DND-41 (cell line): ENCODE data around the gene MAMLD1.

Experiments used
- ATAC-seq: fragments of 200-7000 bp; cut with Tn5 transposase; 3 replicates; pipeline ENCODE4 v1.9.1; 2021; ENCODE audit warnings: low read depth; ENCODE audit not compliant: insufficient read depth
- DNase-seq: peaks from one replicate; pipeline ENCODE4 v3.0.0-alpha.2; 2020
- H2AFZ ChIP-seq: 2 replicates; pipeline ENCODE4 v1.6.0; 2012; ENCODE audit warnings: low read depth, low read length
- H3K27ac ChIP-seq: 2 replicates; pipeline ENCODE4 v1.5.1; 2012; ENCODE audit warnings: low read length, inconsistent platforms
- H3K27me3 ChIP-seq: fragments of 200-600 bp; sonication (generic); 2 replicates; pipeline ENCODE4 v1.6.0; 2012; ENCODE audit warnings: low read length, mild to moderate bottlenecking, inconsistent platforms; ENCODE audit not compliant: insufficient read depth, poor library complexity
- H3K36me3 ChIP-seq: 2 replicates; pipeline ENCODE4 v1.5.1; 2012; ENCODE audit warnings: low read length, inconsistent platforms; ENCODE audit not compliant: insufficient read depth
- H3K4me1 ChIP-seq: 2 replicates; pipeline ENCODE4 v1.5.1; 2012; ENCODE audit warnings: mild to moderate bottlenecking, low read length; ENCODE audit not compliant: insufficient read depth
- H3K4me2 ChIP-seq: 2 replicates; pipeline ENCODE4 v1.6.0; 2012; ENCODE audit warnings: mild to moderate bottlenecking, moderate library complexity, low read length, inconsistent platforms; ENCODE audit not compliant: insufficient read depth
- H3K4me3 ChIP-seq, 2 experiments: fragments of 200-600 bp in 1 of 2; shearing (Covaris generic) in 1 of 2; 2 replicates each; pipeline ENCODE4 v1.5.1; 2012 to 2016; ENCODE audit warnings: inconsistent platforms in 2 of 2, low read length in 2 of 2, mild to moderate bottlenecking in 2 of 2, low read depth in 1 of 2, moderate library complexity in 1 of 2
- H3K79me2 ChIP-seq: 2 replicates; pipeline ENCODE4 v1.6.0; 2012; ENCODE audit warnings: low read length, inconsistent platforms; ENCODE audit not compliant: insufficient read depth
- H3K9ac ChIP-seq: 2 replicates; pipeline ENCODE4 v1.6.0; 2012; ENCODE audit warnings: low read depth, mild to moderate bottlenecking, inconsistent platforms, low read length, moderate library complexity
- H3K9me3 ChIP-seq: 2 replicates; pipeline ENCODE4 v1.5.1; 2012; ENCODE audit warnings: low read length, moderate library complexity, mild to moderate bottlenecking, inconsistent platforms; ENCODE audit not compliant: insufficient read depth, severe bottlenecking
- H4K20me1 ChIP-seq: 2 replicates; pipeline ENCODE4 v1.6.0; 2012; ENCODE audit warnings: low read length; ENCODE audit not compliant: insufficient read depth
- EZH2 ChIP-seq: IDR thresholded peaks from 3 replicates; pipeline ENCODE4 v1.6.1; 2012; ENCODE audit warnings: borderline replicate concordance, low read depth, mild to moderate bottlenecking, moderate library complexity, low read length, inconsistent platforms; ENCODE audit not compliant: severe bottlenecking
- TF ChIP-seq, protein P1 (sequence below): IDR thresholded peaks from 2 replicates; pipeline ENCODE4 v1.5.1; 2012; ENCODE audit warnings: borderline replicate concordance, low read length, moderate library complexity, mild to moderate bottlenecking; ENCODE audit not compliant: poor library complexity, severe bottlenecking; ENCODE audit errors: extremely low read depth

MAMLD1 gene

DNA sequence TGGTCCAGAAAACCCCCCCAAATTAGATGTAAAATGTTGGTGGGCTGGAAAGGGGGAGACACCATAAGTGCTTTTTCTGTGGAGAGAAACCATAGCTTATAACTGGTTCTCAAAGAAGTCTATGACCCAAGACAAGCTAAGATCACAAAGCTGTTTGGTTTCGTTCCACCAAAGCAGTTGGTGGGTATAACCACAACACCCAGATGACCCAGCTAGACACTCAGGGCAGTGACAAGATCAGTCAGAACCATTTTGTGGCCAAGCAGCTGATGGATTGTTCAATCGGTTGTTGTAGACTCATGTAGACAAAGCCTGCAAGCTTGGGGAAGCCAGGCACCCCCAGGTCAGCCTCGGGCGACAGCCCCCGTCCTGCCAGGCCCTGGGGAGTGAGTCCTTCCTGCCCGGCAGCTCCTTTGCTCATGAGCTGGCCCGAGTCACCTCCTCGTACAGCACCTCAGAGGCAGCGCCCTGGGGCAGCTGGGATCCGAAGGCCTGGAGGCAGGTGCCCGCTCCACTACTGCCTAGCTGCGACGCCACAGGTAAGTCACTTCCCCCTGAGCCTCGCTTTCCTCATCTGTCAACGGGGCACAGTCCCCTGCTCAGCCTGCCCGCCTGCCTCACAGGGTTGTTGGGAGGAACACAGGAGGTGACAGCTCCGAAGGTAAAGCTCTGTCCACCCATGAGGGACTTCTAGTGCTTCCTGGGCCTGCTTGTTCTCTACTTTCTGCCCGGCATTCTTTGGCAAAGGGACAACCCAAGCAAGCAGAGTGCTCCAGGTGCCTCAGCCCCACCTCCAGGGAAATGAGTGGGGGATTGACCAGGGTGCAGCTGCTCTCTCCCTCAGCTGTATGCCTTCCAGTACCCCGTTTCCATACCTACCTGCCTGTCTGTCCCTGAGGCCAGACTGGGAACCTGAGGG is 140.1 kb downstream of the MAMLD1 start:
- H3K9ac ChIP-seq, result no peak overlapping the region
- no peaks in the 10 kb centered on the region for H3K36me3 ChIP-seq
- no peak overlapping the region for H2AFZ ChIP-seq
- H3K4me3 ChIP-seq, result no peak overlapping the region
- no peaks in the 10 kb centered on the region for H3K79me2 ChIP-seq
- no peak for TF ChIP-seq EZH2
- TF ChIP-seq, protein P1, sequence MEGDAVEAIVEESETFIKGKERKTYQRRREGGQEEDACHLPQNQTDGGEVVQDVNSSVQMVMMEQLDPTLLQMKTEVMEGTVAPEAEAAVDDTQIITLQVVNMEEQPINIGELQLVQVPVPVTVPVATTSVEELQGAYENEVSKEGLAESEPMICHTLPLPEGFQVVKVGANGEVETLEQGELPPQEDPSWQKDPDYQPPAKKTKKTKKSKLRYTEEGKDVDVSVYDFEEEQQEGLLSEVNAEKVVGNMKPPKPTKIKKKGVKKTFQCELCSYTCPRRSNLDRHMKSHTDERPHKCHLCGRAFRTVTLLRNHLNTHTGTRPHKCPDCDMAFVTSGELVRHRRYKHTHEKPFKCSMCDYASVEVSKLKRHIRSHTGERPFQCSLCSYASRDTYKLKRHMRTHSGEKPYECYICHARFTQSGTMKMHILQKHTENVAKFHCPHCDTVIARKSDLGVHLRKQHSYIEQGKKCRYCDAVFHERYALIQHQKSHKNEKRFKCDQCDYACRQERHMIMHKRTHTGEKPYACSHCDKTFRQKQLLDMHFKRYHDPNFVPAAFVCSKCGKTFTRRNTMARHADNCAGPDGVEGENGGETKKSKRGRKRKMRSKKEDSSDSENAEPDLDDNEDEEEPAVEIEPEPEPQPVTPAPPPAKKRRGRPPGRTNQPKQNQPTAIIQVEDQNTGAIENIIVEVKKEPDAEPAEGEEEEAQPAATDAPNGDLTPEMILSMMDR, result no peak
- no peak overlapping the region for H3K4me2 ChIP-seq
- no peaks in the 10 kb centered on the region for H3K9me3 ChIP-seq
- no peaks in the 10 kb centered on the region for H4K20me1 ChIP-seq
- ATAC-seq, result no peak
- H3K27me3 ChIP-seq, result no peaks in the 10 kb centered on the region
- DNase-seq, result no peak
- H3K27ac ChIP-seq, result no peak overlapping the region
- no peaks in the 10 kb centered on the region for H3K4me1 ChIP-seq

DNA sequence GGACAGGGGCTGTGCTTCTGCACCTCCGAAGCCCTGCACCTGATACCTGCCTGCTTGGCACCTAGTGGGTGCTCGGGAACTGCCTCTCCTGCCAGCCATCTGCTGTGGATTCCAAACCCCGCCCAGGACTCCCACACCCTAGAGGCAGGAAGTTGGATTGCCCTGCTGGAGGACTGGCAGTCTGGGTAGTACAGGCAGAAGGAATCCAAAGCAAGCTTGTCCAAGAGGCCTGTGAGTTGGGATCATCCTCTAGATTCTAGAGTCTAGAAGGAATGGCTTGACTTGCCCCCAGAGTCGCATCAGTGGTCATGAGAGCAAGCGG is 140.7 kb downstream of the MAMLD1 start:
- Histone ChIP-seq H3K9ac (no peak overlapping the region), H3K4me2 (no peak overlapping the region), H3K4me1 (no peaks in the 10 kb centered on the region), H3K27ac (no peak overlapping the region), H3K4me3 (no peak overlapping the region), H3K36me3 (no peaks in the 10 kb centered on the region), H3K9me3 (no peaks in the 10 kb centered on the region), H3K27me3 (no peaks in the 10 kb centered on the region), H2AFZ (no peak overlapping the region), H4K20me1 (no peaks in the 10 kb centered on the region), H3K79me2 (no peaks in the 10 kb centered on the region)
- TF ChIP-seq, protein P1, result no peak
- no peak for TF ChIP-seq EZH2
- DNase-seq, result no peak
- ATAC-seq, result no peak

DNA sequence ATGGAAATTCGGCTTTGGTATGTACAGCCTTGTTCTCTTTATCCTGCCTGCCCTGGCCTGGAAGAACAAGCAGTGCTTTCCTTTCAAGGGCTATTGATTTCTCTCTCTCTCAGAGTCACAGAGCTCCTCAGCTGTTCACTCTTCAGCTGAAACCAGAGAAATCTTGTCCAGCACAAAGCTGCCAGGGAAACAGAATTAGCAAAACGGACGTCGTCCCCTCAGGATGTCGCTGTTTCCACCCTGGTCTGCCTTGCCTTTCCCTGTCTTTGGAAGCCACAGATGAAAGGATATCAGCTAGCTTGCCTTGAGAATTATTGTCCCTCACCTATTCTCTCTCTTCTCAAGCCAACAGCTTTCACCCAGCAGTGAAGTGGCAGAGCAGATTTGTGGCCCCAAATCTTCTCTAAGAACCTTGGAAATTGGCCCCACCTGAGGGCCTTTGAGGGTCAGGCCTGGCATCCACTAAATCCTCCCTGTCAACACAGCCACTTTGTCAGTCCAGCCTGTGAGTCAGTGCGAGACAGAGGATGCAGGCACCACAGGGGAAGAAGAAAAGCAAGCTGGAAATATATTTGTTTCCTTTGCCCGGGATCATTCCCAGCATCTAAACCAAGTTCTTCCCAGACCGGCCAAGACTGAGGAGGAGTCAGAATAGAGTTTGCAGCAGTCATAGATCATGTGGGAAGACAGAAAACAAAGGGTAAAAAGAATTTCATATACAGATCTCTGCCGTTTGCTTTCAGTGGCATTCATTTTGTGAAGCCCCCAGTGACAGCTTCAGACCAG is 141.5 kb downstream of the MAMLD1 start:
- Histone ChIP-seq H3K27me3 (no peaks in the 10 kb centered on the region), H3K27ac (no peak overlapping the region), H3K4me3 (no peak overlapping the region), H2AFZ (no peak overlapping the region), H3K36me3 (no peaks in the 10 kb centered on the region), H3K79me2 (no peaks in the 10 kb centered on the region), H3K9me3 (no peaks in the 10 kb centered on the region), H4K20me1 (no peaks in the 10 kb centered on the region), H3K4me1 (no peaks in the 10 kb centered on the region), H3K9ac (no peak overlapping the region), H3K4me2 (no peak overlapping the region)
- TF ChIP-seq, protein P1, result no peak
- no peak for TF ChIP-seq EZH2
- no peak for DNase-seq
- ATAC-seq, result no peak
